NB4 (cell line): ENCODE data around the gene LRRC63.

ENCODE experiments used
- CTCF ChIP-seq: IDR thresholded peaks from one replicate; pipeline ENCODE4 v1.5.1; 2012; ENCODE audit warnings: low read depth, low read length
- MYC ChIP-seq: IDR thresholded peaks from 2 replicates; pipeline ENCODE4 v1.6.1; 2011; ENCODE audit warnings: low read depth, low read length
- POLR2A ChIP-seq: IDR thresholded peaks from 2 replicates; pipeline ENCODE4 v1.6.1; 2011; ENCODE audit warnings: mild to moderate bottlenecking; ENCODE audit not compliant: insufficient read length; ENCODE audit errors: extremely low read depth

GRCh38 chr13:46170268-46170667 lies 41.5 kb upstream of the LRRC63 start:
- TF ChIP-seq POLR2A (no peak), CTCF (no peak), MYC (no peak)
